ENCODE data around the gene MAG.

DNA sequence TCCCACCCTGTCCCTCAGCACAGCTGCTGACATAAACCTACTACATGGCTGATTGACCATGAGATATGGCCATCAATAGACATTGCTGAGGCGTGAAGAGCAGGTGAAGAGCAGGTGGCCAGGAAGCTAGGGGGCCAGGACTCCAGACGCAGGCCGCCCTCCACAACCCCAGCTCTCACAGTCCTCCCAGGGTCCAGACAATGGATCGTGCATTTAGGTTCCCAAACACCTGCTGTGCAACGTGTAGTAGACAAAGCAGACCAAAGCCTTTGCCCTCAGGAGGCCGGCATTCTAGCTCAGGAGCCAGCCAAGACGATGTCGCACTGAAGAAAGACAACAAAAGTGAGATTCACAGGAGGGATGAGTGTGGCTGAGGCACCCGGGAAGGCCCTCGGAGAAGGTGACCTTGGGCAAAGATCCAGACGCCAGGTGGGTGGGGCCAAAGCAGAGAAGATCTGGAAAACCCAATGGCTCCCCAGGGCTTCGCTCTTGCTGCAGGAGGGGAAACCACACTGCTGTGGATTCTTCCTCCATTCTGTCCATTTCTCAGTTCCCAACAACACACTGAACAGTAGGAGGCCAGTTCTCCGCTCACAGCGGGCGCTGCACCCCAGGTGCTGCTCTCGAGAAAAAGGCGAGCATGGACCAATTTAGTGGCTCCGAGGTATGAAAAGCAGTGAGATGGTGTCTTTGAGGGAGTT lies 57.1 kb downstream of the MAG start:
- TF ChIP-seq, protein P1, sequence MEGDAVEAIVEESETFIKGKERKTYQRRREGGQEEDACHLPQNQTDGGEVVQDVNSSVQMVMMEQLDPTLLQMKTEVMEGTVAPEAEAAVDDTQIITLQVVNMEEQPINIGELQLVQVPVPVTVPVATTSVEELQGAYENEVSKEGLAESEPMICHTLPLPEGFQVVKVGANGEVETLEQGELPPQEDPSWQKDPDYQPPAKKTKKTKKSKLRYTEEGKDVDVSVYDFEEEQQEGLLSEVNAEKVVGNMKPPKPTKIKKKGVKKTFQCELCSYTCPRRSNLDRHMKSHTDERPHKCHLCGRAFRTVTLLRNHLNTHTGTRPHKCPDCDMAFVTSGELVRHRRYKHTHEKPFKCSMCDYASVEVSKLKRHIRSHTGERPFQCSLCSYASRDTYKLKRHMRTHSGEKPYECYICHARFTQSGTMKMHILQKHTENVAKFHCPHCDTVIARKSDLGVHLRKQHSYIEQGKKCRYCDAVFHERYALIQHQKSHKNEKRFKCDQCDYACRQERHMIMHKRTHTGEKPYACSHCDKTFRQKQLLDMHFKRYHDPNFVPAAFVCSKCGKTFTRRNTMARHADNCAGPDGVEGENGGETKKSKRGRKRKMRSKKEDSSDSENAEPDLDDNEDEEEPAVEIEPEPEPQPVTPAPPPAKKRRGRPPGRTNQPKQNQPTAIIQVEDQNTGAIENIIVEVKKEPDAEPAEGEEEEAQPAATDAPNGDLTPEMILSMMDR (IDR thresholded peaks at IDR 0.05), result no peak
- no peak for TF ChIP-seq POLR2A (IDR thresholded peaks at IDR 0.05)

Data from transverse colon (tissue), 3 donors.